HPDE6-E6E7 (cell line): ENCODE data around the gene F8A1.
"Not testable (repeated sequence)": the region's sequence is repeated elsewhere in the genome, so short reads cannot be mapped to it uniquely, and the experiment has no call there.

ENCODE experiments used
- DNase-seq: peaks from one replicate; pipeline ENCODE4 v3.0.0; 2011; ENCODE audit warnings: missing footprints; ENCODE audit errors: extremely low spot score

The F8A1 gene

GRCh38 chrX:154886069-154886788 lies at the start of gene F8A1:
Gene F8A1 (plus strand): TSS chrX:154886355. CDS start chrX:154886375, 20 bp downstream.
- DNase-seq, result not testable (repeated sequence)

GRCh38 chrX:154840856-154841255 lies 45.3 kb upstream of the F8A1 start:
- DNase-seq, result peak; percentile 44

GRCh38 chrX:154850957-154851611 lies 35.1 kb upstream of the F8A1 start:
- DNase-seq, result no peak

GRCh38 chrX:154855256-154855655 lies 30.9 kb upstream of the F8A1 start:
- DNase-seq, result no peak

- DNase-seq, result not testable (repeated sequence)
Observed at GRCh38 chrX:154868522-154868921, 17.6 kb upstream of the F8A1 start.

GRCh38 chrX:154873329-154873728 lies 12.8 kb upstream of the F8A1 start:
- no peak for DNase-seq

GRCh38 chrX:154884069-154884468 lies 2.1 kb upstream of the F8A1 start:
- not testable (repeated sequence) for DNase-seq

- not testable (repeated sequence) for DNase-seq
Observed at GRCh38 chrX:154885057-154885456, 1.1 kb upstream of the F8A1 start.

GRCh38 chrX:154885549-154885948 lies 606 bp upstream of the F8A1 start:
- DNase-seq, result not testable (repeated sequence)

GRCh38 chrX:154886789-154887221 lies 650 bp downstream of the F8A1 start:
- not testable (repeated sequence) for DNase-seq

GRCh38 chrX:154890990-154891639 lies 5.0 kb downstream of the F8A1 start:
- DNase-seq, result no peak

- no peak for DNase-seq
Observed at GRCh38 chrX:154892296-154892695, 6.1 kb downstream of the F8A1 start.

GRCh38 chrX:154900323-154900722 lies 14.2 kb downstream of the F8A1 start:
- DNase-seq, result no peak

- DNase-seq, result no peak
Observed at GRCh38 chrX:154902408-154902807, 16.3 kb downstream of the F8A1 start.

- no peak for DNase-seq
Observed at GRCh38 chrX:154908821-154909220, 22.7 kb downstream of the F8A1 start.

GRCh38 chrX:154910048-154910447 lies 23.9 kb downstream of the F8A1 start:
- not testable (repeated sequence) for DNase-seq

- not testable (repeated sequence) for DNase-seq
Observed at GRCh38 chrX:154910528-154910927, 24.4 kb downstream of the F8A1 start.

GRCh38 chrX:154914052-154914451 lies 27.9 kb downstream of the F8A1 start:
- DNase-seq, result no peak

GRCh38 chrX:154918060-154918483 lies 31.9 kb downstream of the F8A1 start:
- peak; percentile 52 for DNase-seq

GRCh38 chrX:154924771-154925170 lies 38.6 kb downstream of the F8A1 start:
- not testable (repeated sequence) for DNase-seq
